PFSK-1 (cell line): Measurements from ENCODE around the gene HOXB7.

Experiments used
- FOXP2 ChIP-seq: optimal IDR thresholded peaks from 2 replicates; pipeline ENCODE3; 2011; ENCODE audit warnings: borderline replicate concordance, control low read depth, inconsistent platforms; ENCODE audit not compliant: insufficient read depth; ENCODE audit errors: extremely low read length, extremely low read depth
- POLR2AphosphoS5 ChIP-seq: IDR thresholded peaks from 2 replicates; pipeline ENCODE4 v1.6.1; 2012; ENCODE audit warnings: low read depth, mild to moderate bottlenecking, control low read depth, low read length, moderate library complexity
- REST ChIP-seq, 2 experiments: IDR thresholded peaks; 2 replicates each; pipeline versions ENCODE4 v1.6.1 to v1.8.0; 2011 to 2012; ENCODE audit warnings: low read depth in 2 of 2, low read length in 2 of 2, control low read depth in 1 of 2, inconsistent platforms in 1 of 2, mild to moderate bottlenecking in 1 of 2, moderate library complexity in 1 of 2; ENCODE audit not compliant: insufficient read depth in 1 of 2
- SIN3A ChIP-seq: IDR thresholded peaks from 2 replicates; pipeline ENCODE4 v1.6.1; 2012; ENCODE audit warnings: mild to moderate bottlenecking, low read length, moderate library complexity, borderline replicate concordance; ENCODE audit not compliant: insufficient read depth
- TAF1 ChIP-seq: IDR thresholded peaks from 2 replicates; pipeline ENCODE4 v1.6.1; 2012; ENCODE audit warnings: low read length, control low read depth, borderline replicate concordance; ENCODE audit not compliant: insufficient read depth

The HOXB7 gene

GRCh38 chr17:48567646-48568354 is 43.0 kb downstream of the HOXB7 start:
- TF ChIP-seq POLR2AphosphoS5 = no peak
- TF ChIP-seq FOXP2 = no peak
- TF ChIP-seq SIN3A = no peak
- TF ChIP-seq REST (IDR thresholded peaks at IDR 0.05; ENCODE audit: insufficient read depth in 1 of 2, low read depth in 2 of 2, low read length in 2 of 2) = no peak
- TF ChIP-seq TAF1 = no peak

DNA sequence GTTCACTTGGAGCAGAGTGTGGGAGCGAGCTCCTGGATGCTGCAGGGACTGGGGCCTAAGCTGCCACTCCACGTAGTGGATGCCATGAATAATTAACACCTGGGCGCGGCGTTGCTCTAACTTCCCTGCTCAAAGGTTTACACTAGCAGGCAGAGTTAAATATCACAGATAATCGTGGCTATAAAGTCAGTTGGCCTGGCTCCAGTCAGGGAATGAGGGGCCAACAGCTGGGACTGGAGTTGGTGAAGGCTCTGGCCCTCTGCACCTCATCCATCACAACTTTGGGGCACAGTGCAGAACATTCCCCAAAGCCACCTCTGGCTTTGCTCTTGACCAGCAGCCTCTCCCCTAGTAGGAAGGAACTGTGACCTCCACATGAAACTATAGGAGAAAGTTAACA is 43.6 kb downstream of the HOXB7 start:
- no peak for TF ChIP-seq FOXP2
- no peak for TF ChIP-seq TAF1
- TF ChIP-seq POLR2AphosphoS5 = no peak
- no peak for TF ChIP-seq REST (IDR thresholded peaks at IDR 0.05; ENCODE audit: insufficient read depth in 1 of 2, low read depth in 2 of 2, low read length in 2 of 2)
- TF ChIP-seq SIN3A = no peak

- TF ChIP-seq REST (IDR thresholded peaks at IDR 0.05; ENCODE audit: insufficient read depth in 1 of 2, low read depth in 2 of 2, low read length in 2 of 2) (no peak), POLR2AphosphoS5 (no peak), FOXP2 (no peak), SIN3A (no peak), TAF1 (no peak)
These were observed 44.1 kb downstream of the HOXB7 start for GRCh38 chr17:48566717-48567116.

DNA sequence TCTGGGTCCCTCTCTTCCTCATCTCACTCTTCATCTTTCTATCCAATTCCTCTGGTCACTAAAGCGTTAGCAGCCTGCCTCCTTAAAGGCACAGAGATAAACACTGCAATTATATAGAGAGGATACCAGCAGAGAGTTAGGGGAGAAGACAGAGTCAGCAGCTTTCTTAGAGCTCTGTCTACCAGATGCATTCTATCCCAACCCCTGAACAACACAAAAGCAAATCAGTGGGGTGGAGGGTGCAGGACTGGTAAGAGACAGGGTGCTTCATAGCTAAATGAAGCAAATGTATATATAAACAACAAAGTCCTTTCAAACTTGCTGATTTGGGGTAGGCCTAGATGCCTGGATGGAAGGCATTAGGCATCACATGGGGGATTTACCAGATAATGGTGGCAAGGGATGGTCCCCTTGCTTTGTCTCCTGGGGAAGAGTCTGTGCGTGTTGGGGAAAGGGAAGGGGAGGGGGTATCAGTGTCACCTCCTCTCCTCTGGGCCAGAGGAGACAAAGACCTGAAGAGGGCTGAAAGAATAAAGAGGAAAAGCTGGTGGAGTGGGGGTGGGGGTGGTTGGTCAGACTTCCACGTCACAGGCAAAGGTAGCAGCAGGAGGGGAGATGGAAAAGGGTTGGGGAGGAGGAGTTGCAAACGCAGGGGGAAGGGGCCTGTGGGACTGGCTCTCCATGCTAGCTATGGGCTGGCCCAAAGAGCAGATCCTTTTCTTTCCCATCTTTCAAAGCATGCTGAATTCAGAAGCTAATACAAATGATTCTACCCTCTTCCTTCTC is 44.7 kb downstream of the HOXB7 start:
- no peak for TF ChIP-seq REST (IDR thresholded peaks at IDR 0.05; ENCODE audit: insufficient read depth in 1 of 2, low read depth in 2 of 2, low read length in 2 of 2)
- no peak for TF ChIP-seq POLR2AphosphoS5
- no peak for TF ChIP-seq SIN3A
- no peak for TF ChIP-seq TAF1
- no peak for TF ChIP-seq FOXP2
